Endothelial cell of umbilical vein (primary cell): ENCODE measurements around the gene TSPAN9. TPM values are rescaled to one million over a fixed set of nuclear protein-coding genes. Genes with fewer than 3 reads are reported as not detected.

Source experiments
- BruUV-seq: library from RNA; stranded (reverse); fragments of 400-500 nt; replicated peaks from 2 replicates; lab custom pipeline; 2021; lab: Mats Ljungman, UMichigan
- CTCF ChIA-PET: fragments of 300-600, 350-600 bp; sonication (Branson Sonifier 250); formaldehyde crosslinking; loops from one replicate; lab custom pipeline; 2021; ENCODE audit warnings: antibody characterized with exemption, inconsistent platforms; lab: Charles Lee
- POLR2A ChIA-PET: fragments of 300-600, 350-600 bp; sonication (Branson Sonifier 250); formaldehyde crosslinking; loops from one replicate; lab custom pipeline; 2021; ENCODE audit warnings: antibody characterized with exemption, inconsistent platforms; lab: Charles Lee
- DNase-seq: peaks from one replicate; pipeline ENCODE4 v3.0.0-alpha.2; 2011; ENCODE audit warnings: low read depth, low spot score
- FAIRE-seq: peaks from 2 replicates; lab custom pipeline; 2011; peaks lifted over from hg19 to GRCh38; lab: Jason Lieb, UNC
- H2AFZ ChIP-seq: 2 replicates; pipeline ENCODE4 v1.6.0; 2012; ENCODE audit warnings: low read depth, low read length, control low read depth, inconsistent platforms
- H3K27ac ChIP-seq: 2 replicates; pipeline ENCODE4 v1.5.1; 2011; ENCODE audit warnings: low read depth, mild to moderate bottlenecking, control low read depth, low read length, moderate library complexity; ENCODE audit not compliant: insufficient read depth
- H3K27me3 ChIP-seq, 2 experiments: 2 replicates each; pipeline versions ENCODE4 v1.6.0 to v1.6.1; 2011; ENCODE audit warnings: low read length in 2 of 2, mixed read lengths in 1 of 2; ENCODE audit not compliant: control insufficient read depth in 2 of 2, insufficient read depth in 2 of 2
- H3K36me3 ChIP-seq, 2 experiments: 2 replicates in 1 of 2; 3 replicates in 1 of 2; pipeline ENCODE4 v1.5.1; 2011; ENCODE audit warnings: low read length in 2 of 2, mild to moderate bottlenecking in 1 of 2, moderate library complexity in 1 of 2; ENCODE audit not compliant: control insufficient read depth in 2 of 2, insufficient read depth in 2 of 2; ENCODE audit errors: extremely low read depth in 1 of 2
- H3K4me1 ChIP-seq: 3 replicates; pipeline ENCODE4 v1.5.1; 2011; ENCODE audit warnings: mild to moderate bottlenecking, low read length; ENCODE audit not compliant: control insufficient read depth, insufficient read depth; ENCODE audit errors: extremely low read depth
- H3K4me2 ChIP-seq: 2 replicates; pipeline ENCODE4 v1.6.1; 2011; ENCODE audit warnings: low read length, control low read depth, mixed read lengths; ENCODE audit not compliant: insufficient read depth
- H3K4me3 ChIP-seq, 3 experiments: fragments of 200-600 bp in 1 of 3; sonication (generic), shearing (Covaris generic) in 1 of 3; replicated peaks in 1 of 3; 2 replicates each; pipeline ENCODE4 v1.5.1; 2011 to 2016; ENCODE audit warnings: control low read depth in 3 of 3, low read length in 3 of 3, mild to moderate bottlenecking in 2 of 3, inconsistent platforms in 1 of 3, low read depth in 1 of 3, moderate library complexity in 1 of 3; ENCODE audit not compliant: insufficient read depth in 1 of 3
- H3K79me2 ChIP-seq: 2 replicates; pipeline ENCODE4 v1.6.0; 2012; ENCODE audit warnings: low read length, inconsistent platforms; ENCODE audit not compliant: control insufficient read depth, insufficient read depth
- H3K9ac ChIP-seq: replicated peaks from 2 replicates; pipeline ENCODE3; 2011; ENCODE audit warnings: low read length, control low read depth; ENCODE audit not compliant: insufficient read depth; ENCODE audit errors: extremely low read depth
- H3K9me1 ChIP-seq: replicated peaks from 3 replicates; pipeline ENCODE4 v1.6.0; 2011; ENCODE audit warnings: mild to moderate bottlenecking, low read length; ENCODE audit not compliant: control insufficient read depth, insufficient read depth; ENCODE audit errors: extremely low read depth
- H3K9me3 ChIP-seq: replicated peaks from 2 replicates; pipeline ENCODE4 v1.5.1; 2012; ENCODE audit warnings: low read length, inconsistent platforms; ENCODE audit not compliant: control insufficient read depth, insufficient read depth
- H4K20me1 ChIP-seq: replicated peaks from 2 replicates; pipeline ENCODE3; 2011; ENCODE audit warnings: mild to moderate bottlenecking, low read length; ENCODE audit not compliant: control insufficient read depth, insufficient read depth; ENCODE audit errors: extremely low read depth
- EZH2 ChIP-seq: IDR thresholded peaks from 2 replicates; pipeline ENCODE4 v1.6.1; 2012; ENCODE audit warnings: borderline replicate concordance, low read depth, mild to moderate bottlenecking, moderate library complexity, low read length, inconsistent platforms; ENCODE audit not compliant: severe bottlenecking
- GATA2 ChIP-seq: IDR thresholded peaks from 2 replicates; pipeline ENCODE4 v1.7.0; 2011; ENCODE audit warnings: low read depth, mild to moderate bottlenecking, moderate library complexity, mixed read lengths, low read length; ENCODE audit not compliant: insufficient read length, insufficient read depth
- JUN ChIP-seq: IDR thresholded peaks from 2 replicates; pipeline ENCODE4 v1.6.1; 2011; ENCODE audit warnings: borderline replicate concordance, low read depth; ENCODE audit not compliant: insufficient read length, insufficient read depth
- POLR2AphosphoS5 ChIP-seq: IDR thresholded peaks from 2 replicates; pipeline ENCODE4 v1.6.1; 2012; ENCODE audit warnings: low read depth, mild to moderate bottlenecking, control low read depth, low read length, moderate library complexity; ENCODE audit not compliant: insufficient read depth
- dilution Hi-C: fragments of 300-500 bp; cut with MboI; formaldehyde crosslinking; loops from one replicate; pipeline ENCODE4 v1.15.0; 2019; ENCODE audit warnings: low sequenced_read_pairs; ENCODE audit not compliant: extremely low pct_ligation_motif_present
- intact Hi-C: fragments of 100-400 bp; cut with micrococcal nuclease; formaldehyde crosslinking; loops from one replicate; pipeline ENCODE4 v1.10.0; 2022
- polyA plus RNA-seq, 4 experiments: library from polyadenylated mRNA; depleted of rRNA in 3 of 4; stranded (reverse) in 3 of 4; unstranded in 1 of 4; fragments of >200 nt; gene quantifications; 2 replicates each; pipeline versions ENCODE4 v1.2.1 to v1.2.3, GENCODE V29; 2011 to 2012; ENCODE audit warnings: missing spikeins in 1 of 4
- total RNA-seq: library from RNA; stranded (reverse); gene quantifications from 2 replicates; pipeline ENCODE4 v1.2.3, GENCODE V29; 2021
- TF ChIP-seq, protein P1 (sequence below): IDR thresholded peaks from 2 replicates; pipeline ENCODE4 v1.6.1; 2011; ENCODE audit not compliant: insufficient read depth, insufficient read length

The TSPAN9 gene
- total and polyA plus RNA-seq, 2 donors (not counting 3 experiments of a cell fraction or from before 2014, with no cell fraction given) = 43.3 to 66.8 TPM

DNA sequence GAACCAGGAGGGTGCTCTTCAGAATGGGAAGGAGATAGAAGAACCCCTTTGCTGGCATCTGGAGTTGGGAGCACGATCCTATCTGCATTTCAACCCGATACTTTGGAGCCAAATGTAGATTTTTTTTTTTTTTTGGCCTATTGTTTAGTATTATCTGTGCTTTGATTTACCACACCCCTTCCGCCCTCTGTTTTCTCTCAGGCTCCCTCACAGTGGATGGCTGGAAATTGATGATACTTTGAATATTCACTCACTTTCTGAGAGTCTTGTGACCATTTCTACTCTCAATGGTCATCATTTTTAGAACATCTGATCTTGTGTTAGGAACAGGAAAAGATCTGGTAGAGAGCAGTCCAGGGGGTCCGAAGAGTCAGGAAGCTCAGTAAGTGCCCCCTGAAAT lies 9.0 kb downstream of the TSPAN9 start:
- H3K27me3 ChIP-seq = no peaks in the 10 kb centered on the region
- DNase-seq = no peak
- no TSS peak for BruUV-seq
- H3K4me2 ChIP-seq = no peak overlapping the region
- CTCF ChIA-PET = interaction anchor here (1.5 kb wide), 1 partner anchor 10 kb away, joined by 3 read pairs; no protein-coding TSS in a partner anchor
- POLR2A ChIA-PET = no interaction called here
- peaks cover 15% of the 10 kb centered on the region for H3K4me1 ChIP-seq
- peaks cover under 1% of the 10 kb centered on the region for H3K79me2 ChIP-seq
- no peak overlapping the region for H3K27ac ChIP-seq
- H4K20me1 ChIP-seq = no peaks in the 10 kb centered on the region
- H3K9ac ChIP-seq = no peak overlapping the region
- dilution Hi-C loops (no loop called here), intact Hi-C loops (no loop called here)
- TF ChIP-seq JUN (no peak), GATA2 (peak; percentile 13), EZH2 (no peak), POLR2AphosphoS5 (no peak)
- TF ChIP-seq, protein P1, sequence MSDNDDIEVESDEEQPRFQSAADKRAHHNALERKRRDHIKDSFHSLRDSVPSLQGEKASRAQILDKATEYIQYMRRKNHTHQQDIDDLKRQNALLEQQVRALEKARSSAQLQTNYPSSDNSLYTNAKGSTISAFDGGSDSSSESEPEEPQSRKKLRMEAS = no peak
- no peaks in the 10 kb centered on the region for H3K9me3 ChIP-seq
- H2AFZ ChIP-seq = no peak overlapping the region
- H3K9me1 ChIP-seq = no peaks in the 10 kb centered on the region
- peaks cover 0 to 5% of the 10 kb centered on the region in 2 experiments for H3K36me3 ChIP-seq
- H3K4me3 ChIP-seq = no peak overlapping the region
- peak; percentile 37 for FAIRE-seq

DNA sequence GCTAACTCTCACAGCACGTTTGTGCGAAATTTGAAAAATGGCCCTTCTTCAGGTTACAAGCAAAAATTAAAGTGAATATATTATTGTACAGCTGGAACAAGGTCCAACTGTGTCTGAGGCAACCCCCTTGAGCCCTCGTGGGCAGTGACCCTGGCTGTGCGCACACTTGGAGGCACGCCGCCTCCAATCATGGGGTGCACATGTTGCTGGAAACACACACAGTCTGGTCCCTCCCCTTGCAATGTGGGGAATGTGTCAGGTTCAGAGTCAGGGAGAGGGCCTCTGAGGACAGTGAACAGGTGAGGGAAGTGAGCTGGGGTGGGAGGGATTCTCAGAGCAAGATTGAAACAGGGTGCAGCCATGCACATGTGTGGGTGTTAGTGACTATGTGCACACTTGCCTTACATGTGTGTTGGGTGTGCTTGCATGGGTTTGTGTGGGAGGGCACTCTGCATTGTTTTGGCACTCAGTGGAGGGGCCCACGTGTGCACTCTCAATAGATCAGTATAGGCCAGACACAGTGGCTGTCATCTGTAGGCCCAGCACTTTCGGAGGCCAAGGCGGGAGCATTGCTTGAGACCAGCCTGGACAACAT lies 9.6 kb downstream of the TSPAN9 start:
- dilution Hi-C loops (no loop called here), intact Hi-C loops (no loop called here)
- FAIRE-seq (no peak), DNase-seq (no peak)
- Histone ChIP-seq H3K9me3 (no peaks in the 10 kb centered on the region), H4K20me1 (no peaks in the 10 kb centered on the region), H3K27me3 (no peaks in the 10 kb centered on the region), H3K9ac (no peak overlapping the region), H3K4me1 (peaks cover 15% of the 10 kb centered on the region), H3K4me2 (no peak overlapping the region), H3K27ac (no peak overlapping the region), H2AFZ (no peak overlapping the region), H3K79me2 (no peaks in the 10 kb centered on the region), H3K9me1 (no peaks in the 10 kb centered on the region), H3K4me3 (no peak overlapping the region), H3K36me3 (peaks cover 0 to 5% of the 10 kb centered on the region in 2 experiments)
- ChIA-PET CTCF (interaction anchor here (1.0 to 2.9 kb wide), 4 partner anchors 8 to 36 kb away, joined by 3 to 9 read pairs (median 3); no protein-coding TSS in a partner anchor), POLR2A (no interaction called here)
- no TSS peak for BruUV-seq
- no peak for TF ChIP-seq EZH2
- TF ChIP-seq POLR2AphosphoS5 = no peak
